GM18909 (cell line): Measurements from ENCODE around the gene RGS6.

Experiments used
- ATAC-seq: cut with Tn5 transposase; IDR thresholded peaks from one replicate; pipeline ENCODE4 v1.9.1; 2021; ENCODE audit warnings: mild to moderate bottlenecking; ENCODE audit not compliant: unreplicated experiment, poor library complexity

RGS6 gene

GRCh38 chr14:72423957-72424356 lies 491.7 kb downstream of the RGS6 start:
- no peak for ATAC-seq

- ATAC-seq = no peak
Measured at GRCh38 chr14:72430457-72430856, 498.2 kb downstream of the RGS6 start.

GRCh38 chr14:72432748-72433147 lies 500.5 kb downstream of the RGS6 start:
- no peak for ATAC-seq

- no peak for ATAC-seq
Measured at GRCh38 chr14:72433511-72433910, 501.3 kb downstream of the RGS6 start.

- ATAC-seq = no peak
Measured at GRCh38 chr14:72434856-72435255, 502.6 kb downstream of the RGS6 start.

GRCh38 chr14:72439707-72440106 lies 507.5 kb downstream of the RGS6 start:
- ATAC-seq = no peak

GRCh38 chr14:72443256-72443655 lies 511.0 kb downstream of the RGS6 start:
- ATAC-seq = no peak

- peak; percentile 39 for ATAC-seq
Measured at GRCh38 chr14:72443991-72444441, 511.8 kb downstream of the RGS6 start.

- ATAC-seq = no peak
Measured at GRCh38 chr14:72444701-72445100, 512.5 kb downstream of the RGS6 start.

- no peak for ATAC-seq
Measured at GRCh38 chr14:72448212-72448611, 516.0 kb downstream of the RGS6 start.

- ATAC-seq = no peak
Measured at GRCh38 chr14:72450473-72451044, 518.3 kb downstream of the RGS6 start.

GRCh38 chr14:72451054-72451972 lies 519.1 kb downstream of the RGS6 start:
- ATAC-seq = peak; percentile 55

GRCh38 chr14:72452774-72453173 lies 520.5 kb downstream of the RGS6 start:
- no peak for ATAC-seq

GRCh38 chr14:72454388-72455160 lies 522.3 kb downstream of the RGS6 start:
- ATAC-seq = no peak

GRCh38 chr14:72457641-72458040 lies 525.4 kb downstream of the RGS6 start:
- no peak for ATAC-seq

GRCh38 chr14:72462056-72462455 lies 529.8 kb downstream of the RGS6 start:
- no peak for ATAC-seq

- no peak for ATAC-seq
Measured at GRCh38 chr14:72463291-72463866, 531.1 kb downstream of the RGS6 start.

- ATAC-seq = no peak
Measured at GRCh38 chr14:72464226-72464625, 532.0 kb downstream of the RGS6 start.

- no peak for ATAC-seq
Measured at GRCh38 chr14:72466325-72466724, 534.1 kb downstream of the RGS6 start.

- ATAC-seq = no peak
Measured at GRCh38 chr14:72471346-72471745, 539.1 kb downstream of the RGS6 start.

- no peak for ATAC-seq
Measured at GRCh38 chr14:72472845-72473244, 540.6 kb downstream of the RGS6 start.
